HG02943 (cell line): ENCODE measurements around the gene NOS1AP.

Source experiments
- ATAC-seq: cut with Tn5 transposase; IDR thresholded peaks from one replicate; pipeline ENCODE4 v1.9.1; 2021; ENCODE audit warnings: mild to moderate bottlenecking, low read depth, moderate library complexity; ENCODE audit not compliant: unreplicated experiment

NOS1AP gene

GRCh38 chr1:162353702-162354101 lies 284.2 kb downstream of the NOS1AP start:
- no peak for ATAC-seq

- no peak for ATAC-seq
Measured at GRCh38 chr1:162357681-162358266, 288.3 kb downstream of the NOS1AP start.

DNA sequence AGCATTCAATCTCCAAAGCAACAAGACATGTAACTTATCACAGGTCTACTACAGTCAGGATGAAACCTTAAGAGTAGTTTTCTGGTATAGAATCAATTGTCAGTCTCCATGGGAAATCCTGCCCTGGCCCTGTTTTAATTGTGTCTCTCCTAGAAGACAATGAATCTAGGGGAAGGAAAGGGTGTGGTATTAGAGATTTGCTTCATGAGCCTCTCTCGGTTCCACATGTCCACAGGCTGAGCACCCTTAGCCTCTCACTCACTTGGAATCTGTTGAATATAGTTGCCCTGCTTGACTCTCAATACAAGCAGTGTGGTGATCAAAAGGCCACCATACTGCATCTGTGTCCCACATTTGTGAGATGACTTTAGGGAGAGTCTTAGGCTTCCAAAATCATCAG lies 289.4 kb downstream of the NOS1AP start:
- no peak for ATAC-seq

- ATAC-seq, result no peak
Measured at GRCh38 chr1:162359523-162360236, 290.2 kb downstream of the NOS1AP start.

DNA sequence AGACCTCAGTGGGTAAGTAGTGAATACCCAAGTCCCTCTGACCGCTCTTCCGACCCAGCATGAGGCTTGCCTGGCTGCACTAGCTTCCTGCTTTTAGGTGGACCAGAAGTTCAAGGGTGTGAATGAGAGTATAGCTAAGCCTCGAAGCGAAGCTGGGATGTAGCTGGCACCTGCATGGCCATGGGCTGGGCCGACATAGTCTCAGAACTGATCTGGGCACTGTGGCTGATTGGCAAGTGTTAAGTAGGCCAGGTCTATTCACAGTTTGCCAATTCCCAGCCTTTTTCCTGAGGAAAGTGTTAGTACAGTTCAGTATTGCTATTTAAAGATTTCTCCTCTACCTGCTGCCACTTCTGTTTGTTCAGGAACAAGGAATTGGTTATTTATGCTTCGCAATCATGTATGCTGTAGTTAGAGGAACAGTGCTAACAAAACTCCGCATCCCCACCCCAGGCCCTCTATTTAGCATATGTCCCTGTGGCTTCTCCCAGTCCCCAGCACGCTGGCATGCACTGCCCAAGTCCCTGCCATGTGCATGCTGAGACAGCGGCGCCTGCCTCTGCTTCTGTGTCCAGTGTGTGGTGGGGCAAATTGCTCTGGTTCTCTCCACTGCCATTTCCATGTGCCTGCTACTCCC lies 290.9 kb downstream of the NOS1AP start:
- no peak for ATAC-seq

- no peak for ATAC-seq
Measured at GRCh38 chr1:162360874-162361260, 291.4 kb downstream of the NOS1AP start.

- ATAC-seq, result peak; percentile 58
Measured at GRCh38 chr1:162361349-162361748, 291.9 kb downstream of the NOS1AP start.

DNA sequence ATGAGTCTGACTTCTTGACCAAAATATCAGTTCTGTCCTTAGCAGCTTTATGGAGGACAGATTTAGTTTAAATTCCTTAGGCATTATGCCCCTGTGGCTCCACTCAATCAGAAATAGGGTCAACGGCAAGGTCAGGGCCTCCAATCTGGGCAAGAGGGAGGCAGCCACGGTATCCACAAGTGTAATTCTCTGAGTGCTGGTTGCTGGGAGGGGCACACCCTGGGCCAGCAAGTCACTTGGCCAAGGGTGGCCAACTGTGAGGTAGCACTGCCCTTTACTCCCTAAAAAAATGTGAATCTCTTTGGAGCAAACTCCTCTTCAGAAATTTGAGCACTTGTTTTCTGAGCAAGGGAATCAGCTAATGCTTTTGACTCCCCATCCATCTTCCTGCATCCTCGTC lies 294.3 kb downstream of the NOS1AP start:
- ATAC-seq, result no peak

DNA sequence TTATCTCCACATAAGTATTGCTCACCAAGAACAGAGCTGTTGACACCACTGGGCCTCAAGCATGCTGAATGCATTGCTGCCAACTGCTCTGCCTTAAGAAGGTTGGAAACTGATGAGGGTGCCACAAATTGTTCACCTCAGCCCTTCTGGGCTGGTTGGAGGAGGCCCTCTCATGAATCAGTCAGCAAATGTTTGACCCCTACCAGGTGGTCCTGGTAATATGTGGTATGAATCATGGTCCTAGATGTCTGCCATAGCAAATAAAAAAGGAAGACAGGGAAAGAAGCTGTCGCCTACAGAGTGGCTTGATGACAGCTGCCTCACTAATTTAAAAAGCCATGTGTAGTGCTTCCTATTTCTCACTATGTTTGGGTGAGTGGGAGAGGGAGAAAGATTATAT lies 295.0 kb downstream of the NOS1AP start:
- no peak for ATAC-seq

- ATAC-seq, result no peak
Measured at GRCh38 chr1:162365284-162366020, 296.0 kb downstream of the NOS1AP start.

DNA sequence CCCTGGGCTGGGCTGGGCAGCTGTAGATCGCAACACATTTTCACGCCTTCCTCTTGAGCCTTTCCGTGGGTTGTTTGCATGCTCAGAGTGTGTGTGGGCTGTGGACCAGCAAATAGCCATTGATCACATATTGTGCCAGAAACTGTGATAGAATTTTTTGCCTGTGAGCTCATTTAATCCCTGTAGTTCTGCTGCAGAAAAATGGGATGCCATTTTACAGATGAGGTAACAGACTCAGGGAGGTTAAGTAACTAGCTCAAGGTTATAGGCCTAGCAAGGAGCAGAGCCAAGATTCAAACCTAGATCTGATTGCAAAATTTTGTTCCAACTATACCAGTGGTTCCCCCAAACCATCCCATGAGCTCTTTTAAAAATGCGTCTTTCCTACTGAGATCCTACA lies 296.7 kb downstream of the NOS1AP start:
- ATAC-seq, result no peak

- no peak for ATAC-seq
Measured at GRCh38 chr1:162366671-162367070, 297.2 kb downstream of the NOS1AP start.

- ATAC-seq, result no peak
Measured at GRCh38 chr1:162367073-162367472, 297.6 kb downstream of the NOS1AP start.

DNA sequence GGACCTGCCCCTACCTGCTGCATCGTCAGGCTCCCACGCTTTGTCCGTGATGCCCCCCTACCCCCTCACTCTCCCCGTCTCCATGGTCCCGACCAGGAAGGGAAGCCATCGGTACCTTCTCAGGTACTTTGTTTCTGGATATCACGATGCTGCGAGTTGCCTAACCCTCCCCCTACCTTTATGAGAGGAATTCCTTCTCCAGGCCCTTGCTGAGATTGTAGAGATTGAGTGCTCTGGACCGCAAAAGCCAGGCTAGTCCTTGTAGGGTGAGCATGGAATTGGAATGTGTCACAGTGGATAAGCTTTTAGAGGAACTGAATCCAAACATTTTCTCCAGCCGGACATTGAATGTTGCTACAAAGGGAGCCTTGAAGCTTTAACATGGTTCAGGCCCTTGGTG lies 298.3 kb downstream of the NOS1AP start:
- ATAC-seq, result no peak

DNA sequence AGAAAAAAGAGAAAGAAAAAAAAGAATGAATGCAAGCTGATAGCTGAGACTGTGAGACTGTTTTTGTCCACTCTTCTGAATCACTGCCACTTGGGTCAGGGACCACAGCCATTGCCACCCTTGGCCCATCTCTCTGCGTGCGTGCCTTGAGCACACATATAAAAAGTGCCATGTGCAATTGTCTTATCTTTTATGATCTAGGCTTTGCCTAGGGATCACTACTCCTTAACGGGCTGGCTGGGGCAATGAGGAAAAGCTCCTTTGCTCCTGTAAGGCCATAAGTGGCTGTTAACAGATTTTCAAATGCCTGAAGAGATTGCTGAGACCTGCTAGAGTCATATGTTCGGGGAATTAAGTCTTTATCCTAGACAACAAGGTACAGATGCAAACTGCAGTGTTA lies 299.0 kb downstream of the NOS1AP start:
- no peak for ATAC-seq

DNA sequence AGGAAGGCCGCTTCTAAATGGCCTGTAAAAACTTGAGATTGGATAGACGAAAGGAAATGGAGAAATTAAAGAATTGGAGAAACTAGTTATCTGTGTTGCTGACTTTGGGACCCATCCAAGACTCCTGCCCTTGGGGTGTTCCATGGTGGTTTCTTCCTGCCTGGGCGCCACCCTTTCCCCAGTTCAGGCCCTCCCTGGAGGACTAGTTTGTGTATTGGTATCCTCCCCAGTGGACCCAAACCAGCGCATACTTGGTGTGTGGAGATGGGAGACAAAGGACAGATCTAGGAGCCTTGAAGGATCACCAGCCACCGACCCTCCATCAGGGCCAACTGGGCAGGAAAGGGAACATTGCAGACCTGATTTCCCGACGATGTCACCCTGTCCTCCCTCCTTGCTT lies 300.1 kb downstream of the NOS1AP start:
- no peak for ATAC-seq

- no peak for ATAC-seq
Measured at GRCh38 chr1:162370161-162370560, 300.7 kb downstream of the NOS1AP start.

DNA sequence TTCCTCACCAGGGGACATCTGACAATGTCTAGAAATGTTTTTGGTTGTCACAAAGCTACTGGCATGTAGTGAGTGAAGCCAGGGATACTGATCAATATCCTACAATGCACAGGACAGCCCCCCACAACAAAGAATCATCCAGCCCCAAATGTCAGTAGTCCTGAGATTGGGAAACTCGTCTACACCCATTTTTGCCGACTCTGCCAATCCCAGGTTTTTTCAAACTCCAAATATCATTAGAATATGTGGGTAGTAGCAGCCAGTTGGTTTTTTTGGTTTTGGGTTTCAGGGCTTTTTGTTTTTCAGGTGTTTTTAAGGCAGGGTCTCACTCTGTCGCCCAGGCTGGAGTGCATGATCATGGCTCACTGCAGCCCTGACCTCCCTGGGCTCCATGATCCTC lies 301.2 kb downstream of the NOS1AP start:
- no peak for ATAC-seq

DNA sequence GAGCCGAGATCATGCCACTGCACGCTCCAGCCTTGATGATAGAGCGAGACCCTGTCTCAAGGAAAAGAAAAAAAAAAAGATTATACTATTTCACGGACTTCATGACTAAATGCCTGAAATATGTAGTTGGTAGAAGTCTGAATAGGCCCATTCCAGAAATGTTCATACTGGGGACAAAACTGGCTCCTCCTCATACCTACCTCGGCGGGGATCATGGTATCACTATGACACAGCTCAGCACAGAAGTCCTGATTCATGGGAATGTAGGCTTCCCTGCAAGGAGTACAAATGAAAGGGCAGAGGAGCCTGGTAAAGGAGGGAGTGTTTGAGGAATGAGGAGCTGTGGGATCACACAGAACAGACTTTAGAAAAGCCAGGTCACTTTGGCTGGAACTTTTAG lies 302.1 kb downstream of the NOS1AP start:
- no peak for ATAC-seq

DNA sequence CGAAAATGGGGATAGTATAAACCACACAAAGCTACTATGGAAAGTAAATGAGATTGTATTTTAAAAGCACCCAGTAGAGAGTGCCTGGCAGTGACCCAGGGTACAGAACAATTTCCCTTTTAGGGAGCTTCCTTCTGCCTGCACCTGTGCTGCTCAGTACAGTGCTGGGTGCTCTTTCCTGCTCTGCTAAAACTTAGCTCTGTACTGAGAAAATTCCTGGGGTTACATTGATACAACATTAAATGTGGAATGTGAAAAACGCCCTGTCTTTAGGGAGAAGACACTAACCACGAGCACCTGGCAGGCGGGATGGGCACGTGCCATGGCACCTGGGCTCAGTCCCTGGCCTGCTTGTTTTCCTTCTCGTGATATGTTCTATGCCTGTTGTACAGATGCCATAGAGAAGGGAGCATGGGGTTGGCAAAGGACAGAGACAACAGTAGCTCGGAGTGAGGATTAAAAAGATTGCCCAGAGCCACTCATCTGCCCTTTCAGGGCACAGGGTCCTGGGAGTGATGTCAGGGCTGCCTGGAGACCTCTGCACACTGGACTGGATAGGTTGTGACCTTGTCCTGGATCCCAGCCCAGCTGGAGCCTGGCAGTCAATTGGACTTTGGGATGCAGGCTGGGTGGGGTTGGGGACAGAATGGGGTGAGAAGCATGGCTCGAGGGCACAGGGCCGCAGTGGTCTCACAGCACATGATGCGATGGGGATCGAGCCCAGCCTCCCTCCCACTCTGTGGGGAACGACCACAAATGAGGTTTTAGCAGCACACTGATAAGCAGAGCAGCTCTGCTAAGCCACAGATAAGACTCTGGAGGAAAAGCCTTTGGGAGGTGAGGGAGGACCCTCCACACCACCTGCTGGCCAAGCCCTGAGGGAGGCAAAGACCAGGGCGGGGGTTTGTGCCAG lies 302.9 kb downstream of the NOS1AP start:
- ATAC-seq, result no peak
